Peyer's patch (tissue), 4 donors: Measurements from ENCODE around the gene COPZ2. TPM values are rescaled to one million over a fixed set of nuclear protein-coding genes. Genes with fewer than 3 reads are reported as not detected.

Source experiments
- DNase-seq, 3 donors: peaks; one replicate each; pipeline ENCODE4 v3.0.0-alpha.2; 2017 to 2019
- H3K27ac ChIP-seq, 4 donors: fragments of 200-600 bp; sonication (generic); one replicate each; pipeline ENCODE4 v1.5.1; 2016 to 2019
- H3K27me3 ChIP-seq, 2 donors: fragments of 200-600 bp; sonication (generic); one replicate each; pipeline ENCODE4 v1.5.1; 2019
- H3K36me3 ChIP-seq, 3 donors: fragments of 200-600 bp; sonication (generic); one replicate each; pipeline ENCODE4 v1.5.1; 2016 to 2019
- H3K4me1 ChIP-seq, 4 donors: fragments of 200-600 bp; sonication (generic); one replicate each; pipeline ENCODE4 v1.5.1; 2016 to 2019
- H3K4me3 ChIP-seq, 4 donors: fragments of 200-600 bp; sonication (generic); 1 replicate in 3 of 4; 2 replicates in 1 of 4; pipeline ENCODE4 v1.5.1; 2016 to 2019; ENCODE audit warnings: mild to moderate bottlenecking in 1 of 4
- H3K9me3 ChIP-seq, 4 donors: fragments of 200-600 bp; sonication (generic); one replicate each; pipeline ENCODE4 v1.5.1; 2016 to 2019; ENCODE audit warnings: mild to moderate bottlenecking in 1 of 4
- POLR2A ChIP-seq, 2 donors: fragments of 450-650 bp; IDR thresholded peaks; one replicate each; pipeline ENCODE4 v1.5.1; 2017; ENCODE audit warnings: antibody characterized with exemption in 2 of 2, mild to moderate bottlenecking in 2 of 2, moderate library complexity in 2 of 2
- total RNA-seq, 4 donors: library from RNA; depleted of rRNA; stranded (reverse); fragments of >200 nt; gene quantifications; one replicate each; pipeline ENCODE4 v1.1.0, GENCODE V29; 2016
- TF ChIP-seq, protein P1 (sequence below), 6 experiments: fragments of 450-650 bp in 4 of 6; fragments of 200-600 bp in 2 of 6; sonication (generic) in 1 of 6; IDR thresholded peaks; one replicate each; pipeline ENCODE4 v1.5.1; 2017 to 2019; ENCODE audit warnings: antibody characterized with exemption in 6 of 6, mild to moderate bottlenecking in 3 of 6, moderate library complexity in 1 of 6

The COPZ2 gene
- total RNA-seq, 4 donors from 2014 or later, result 2.2 to 27.2 (median 7.0) TPM

DNA sequence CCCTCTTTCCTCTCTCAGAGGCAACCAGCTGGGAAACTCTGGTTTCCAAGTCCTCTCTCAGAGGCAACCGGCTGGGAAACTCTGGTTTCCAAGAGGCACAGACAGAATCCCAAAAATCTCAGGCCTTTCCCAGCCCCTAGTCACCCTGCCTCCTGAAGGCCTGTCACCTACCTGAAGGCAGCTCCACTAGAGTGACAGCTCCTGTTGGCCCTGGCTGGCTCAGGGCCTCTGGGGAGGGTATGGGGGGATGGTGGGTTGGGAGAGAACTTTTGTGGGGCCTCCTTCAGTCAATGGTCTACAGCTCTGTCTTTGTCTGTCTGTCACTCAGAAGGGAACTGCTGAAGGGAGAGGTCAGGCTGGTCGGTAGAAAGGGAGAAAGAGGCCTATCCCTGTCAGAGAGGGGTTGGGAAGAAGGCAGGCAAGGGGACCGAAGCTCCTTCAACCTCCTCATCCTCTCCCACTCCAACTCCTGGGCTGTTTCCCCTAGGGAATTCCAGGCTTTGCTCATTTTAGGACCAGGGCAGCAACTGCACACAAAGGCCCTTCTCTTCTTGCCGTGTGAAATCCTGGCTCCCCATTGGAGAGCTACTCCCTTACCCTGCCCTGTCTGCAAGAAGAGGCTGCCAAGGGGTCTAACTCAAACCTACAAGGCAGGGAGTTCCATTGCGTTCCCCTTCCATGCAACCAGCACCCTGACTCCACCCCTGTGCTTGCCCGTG is 23.6 kb downstream of the COPZ2 start:
- TF ChIP-seq, protein P1, sequence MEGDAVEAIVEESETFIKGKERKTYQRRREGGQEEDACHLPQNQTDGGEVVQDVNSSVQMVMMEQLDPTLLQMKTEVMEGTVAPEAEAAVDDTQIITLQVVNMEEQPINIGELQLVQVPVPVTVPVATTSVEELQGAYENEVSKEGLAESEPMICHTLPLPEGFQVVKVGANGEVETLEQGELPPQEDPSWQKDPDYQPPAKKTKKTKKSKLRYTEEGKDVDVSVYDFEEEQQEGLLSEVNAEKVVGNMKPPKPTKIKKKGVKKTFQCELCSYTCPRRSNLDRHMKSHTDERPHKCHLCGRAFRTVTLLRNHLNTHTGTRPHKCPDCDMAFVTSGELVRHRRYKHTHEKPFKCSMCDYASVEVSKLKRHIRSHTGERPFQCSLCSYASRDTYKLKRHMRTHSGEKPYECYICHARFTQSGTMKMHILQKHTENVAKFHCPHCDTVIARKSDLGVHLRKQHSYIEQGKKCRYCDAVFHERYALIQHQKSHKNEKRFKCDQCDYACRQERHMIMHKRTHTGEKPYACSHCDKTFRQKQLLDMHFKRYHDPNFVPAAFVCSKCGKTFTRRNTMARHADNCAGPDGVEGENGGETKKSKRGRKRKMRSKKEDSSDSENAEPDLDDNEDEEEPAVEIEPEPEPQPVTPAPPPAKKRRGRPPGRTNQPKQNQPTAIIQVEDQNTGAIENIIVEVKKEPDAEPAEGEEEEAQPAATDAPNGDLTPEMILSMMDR (IDR thresholded peaks at IDR 0.05), result no peak
- no peak for TF ChIP-seq POLR2A (IDR thresholded peaks at IDR 0.05)
- no peak overlapping the region for H3K27ac ChIP-seq
- H3K4me3 ChIP-seq, result no peak overlapping the region
- no peaks in the 10 kb centered on the region for H3K9me3 ChIP-seq
- no peaks in the 10 kb centered on the region for H3K36me3 ChIP-seq
- peaks cover 0 to 18% of the 10 kb centered on the region in 2 donors for H3K27me3 ChIP-seq
- peaks cover 0 to 17% (median 7%) of the 10 kb centered on the region in 4 donors for H3K4me1 ChIP-seq
- no peak for DNase-seq

DNA sequence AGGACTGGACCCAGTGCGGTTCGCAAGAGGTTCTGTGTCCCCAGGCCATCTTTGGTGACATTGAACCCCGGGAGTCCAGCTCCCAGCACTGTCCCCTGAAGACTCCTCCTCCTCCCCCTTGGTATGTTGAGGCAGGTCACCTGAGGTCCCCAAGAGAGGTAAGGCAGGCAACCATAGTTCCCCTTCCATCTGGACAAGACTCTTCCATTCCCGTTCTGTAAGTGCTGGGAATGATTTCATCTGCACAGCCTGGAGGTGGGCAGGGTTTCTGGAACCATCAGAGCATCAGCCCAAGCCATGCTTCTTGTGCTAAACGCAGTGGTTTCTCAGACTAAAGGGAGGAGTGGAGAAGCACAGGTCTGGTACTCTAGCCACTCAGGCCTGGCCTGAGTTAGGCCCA is 24.9 kb downstream of the COPZ2 start:
- TF ChIP-seq, protein P1 (IDR thresholded peaks at IDR 0.05), result no peak
- peaks cover 0 to 14% (median 6%) of the 10 kb centered on the region in 4 donors for H3K4me1 ChIP-seq
- peaks cover 0 to 18% of the 10 kb centered on the region in 2 donors for H3K27me3 ChIP-seq
- DNase-seq, result no peak
- peak overlapping the region in 2 of 4 donors; percentile 30 to 40 for H3K4me3 ChIP-seq
- H3K27ac ChIP-seq, result peak overlapping the region in 1 of 4 donors; percentile 21
- H3K9me3 ChIP-seq, result no peaks in the 10 kb centered on the region
- H3K36me3 ChIP-seq, result no peaks in the 10 kb centered on the region

DNA sequence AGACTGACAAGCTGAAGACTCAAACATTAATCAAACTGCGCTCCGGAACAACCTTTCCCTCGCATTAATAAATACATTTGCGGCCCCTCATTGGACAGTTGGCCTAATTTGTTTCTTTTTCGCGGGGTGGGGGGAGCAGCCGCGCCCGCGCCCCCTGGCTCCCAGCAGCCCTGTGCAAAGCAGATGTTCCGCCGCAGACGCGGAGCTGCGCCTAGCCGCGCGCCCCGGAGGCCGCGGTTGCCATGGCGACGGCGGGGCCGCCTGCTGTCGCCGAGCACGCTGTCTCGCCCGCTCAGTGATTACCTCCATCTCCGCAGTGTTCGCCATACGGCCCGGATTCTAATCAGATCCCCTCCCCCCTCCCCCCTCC is 25.5 kb downstream of the COPZ2 start:
- Histone ChIP-seq H3K4me1 (peaks cover 0 to 14% (median 5%) of the 10 kb centered on the region in 4 donors), H3K9me3 (no peaks in the 10 kb centered on the region), H3K27me3 (peaks cover 0 to 18% of the 10 kb centered on the region in 2 donors), H3K4me3 (peak overlapping the region; percentile 16 to 40 (median 32)), H3K36me3 (no peaks in the 10 kb centered on the region), H3K27ac (peak overlapping the region in 1 of 4 donors; percentile 21)
- TF ChIP-seq, protein P1 (IDR thresholded peaks at IDR 0.05), result no peak
- TF ChIP-seq POLR2A (IDR thresholded peaks at IDR 0.05), result no peak
- peak in 2 of 3 donors; percentile 70 to 81 for DNase-seq

DNA sequence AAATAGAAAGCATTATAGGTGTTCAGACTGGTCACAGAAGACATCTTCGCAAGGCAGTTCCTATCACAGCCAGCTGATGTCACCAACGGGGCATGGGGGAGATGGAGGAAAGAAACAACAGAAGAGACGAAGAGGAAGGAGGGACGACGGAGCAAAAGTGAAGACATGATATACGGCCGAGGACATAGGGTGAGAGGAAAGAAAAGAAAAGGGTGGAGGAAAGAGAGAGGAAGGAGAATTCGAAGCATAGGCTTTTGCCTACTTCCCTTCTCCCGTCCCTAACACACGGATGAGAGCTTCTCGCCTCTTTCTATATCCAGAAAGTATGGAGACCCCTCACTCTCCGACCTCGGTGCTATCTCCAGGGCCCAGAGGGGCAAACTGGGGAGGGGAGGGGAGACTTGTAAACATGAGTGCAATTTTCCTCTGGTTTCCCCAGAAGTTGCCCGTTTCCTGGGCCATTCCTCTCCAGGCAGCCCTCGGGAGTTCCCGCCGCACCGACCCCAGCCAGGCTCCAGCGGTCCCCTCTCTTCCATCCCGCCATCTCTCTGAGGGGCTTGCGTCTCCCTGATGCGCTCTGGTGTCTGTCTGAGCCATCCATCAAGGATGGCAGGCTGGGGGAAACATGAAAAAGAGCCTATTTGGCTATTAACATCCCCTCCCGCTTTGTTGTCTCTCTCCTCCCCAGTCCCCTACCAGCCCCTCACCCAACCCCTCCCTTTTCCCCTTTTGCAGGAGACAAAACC is 26.0 kb downstream of the COPZ2 start:
- peak in 2 of 3 donors; percentile 63 to 73 for DNase-seq
- no peak for TF ChIP-seq POLR2A (IDR thresholded peaks at IDR 0.05)
- TF ChIP-seq, protein P1 (IDR thresholded peaks at IDR 0.05), result peak; percentile 40 to 50 (median 44)
- H3K4me1 ChIP-seq, result peaks cover 0 to 14% (median 5%) of the 10 kb centered on the region in 4 donors
- H3K9me3 ChIP-seq, result no peaks in the 10 kb centered on the region
- H3K27me3 ChIP-seq, result peaks cover 0 to 18% of the 10 kb centered on the region in 2 donors
- H3K36me3 ChIP-seq, result no peaks in the 10 kb centered on the region
- peak overlapping the region in 1 of 4 donors; percentile 21 for H3K27ac ChIP-seq
- peak overlapping the region; percentile 16 to 40 (median 32) for H3K4me3 ChIP-seq

DNA sequence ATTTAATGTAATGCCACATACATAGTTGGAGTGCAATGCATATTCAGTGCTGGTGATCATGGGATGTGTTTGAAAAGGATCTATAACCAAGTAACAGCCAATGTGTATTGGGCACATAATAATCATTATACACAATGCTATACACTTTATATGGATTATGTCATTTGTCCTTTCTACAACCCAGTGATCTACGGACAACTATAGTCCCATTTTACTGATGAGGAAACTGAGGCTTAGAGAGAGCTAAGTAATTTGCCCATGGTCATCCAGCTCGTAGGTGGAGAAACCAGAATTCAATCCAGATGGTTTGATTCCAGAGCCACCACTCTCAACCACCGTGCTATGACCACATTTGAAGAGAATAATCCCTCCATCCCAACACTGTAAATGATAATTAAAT is 27.4 kb downstream of the COPZ2 start:
- Histone ChIP-seq H3K27me3 (peaks cover 0 to 18% of the 10 kb centered on the region in 2 donors), H3K36me3 (no peaks in the 10 kb centered on the region), H3K4me1 (peaks cover 0 to 14% (median 5%) of the 10 kb centered on the region in 4 donors), H3K4me3 (no peak overlapping the region), H3K9me3 (no peaks in the 10 kb centered on the region), H3K27ac (no peak overlapping the region)
- DNase-seq, result no peak
- TF ChIP-seq POLR2A (IDR thresholded peaks at IDR 0.05), result no peak
- TF ChIP-seq, protein P1 (IDR thresholded peaks at IDR 0.05), result no peak
